NCI-H69 (cell line): ENCODE measurements around the gene BGN.

Source experiments
- DNase-seq: peaks from one replicate; lab custom pipeline; 2025; lab: John Stamatoyannopoulos, UW

Gene BGN

DNA sequence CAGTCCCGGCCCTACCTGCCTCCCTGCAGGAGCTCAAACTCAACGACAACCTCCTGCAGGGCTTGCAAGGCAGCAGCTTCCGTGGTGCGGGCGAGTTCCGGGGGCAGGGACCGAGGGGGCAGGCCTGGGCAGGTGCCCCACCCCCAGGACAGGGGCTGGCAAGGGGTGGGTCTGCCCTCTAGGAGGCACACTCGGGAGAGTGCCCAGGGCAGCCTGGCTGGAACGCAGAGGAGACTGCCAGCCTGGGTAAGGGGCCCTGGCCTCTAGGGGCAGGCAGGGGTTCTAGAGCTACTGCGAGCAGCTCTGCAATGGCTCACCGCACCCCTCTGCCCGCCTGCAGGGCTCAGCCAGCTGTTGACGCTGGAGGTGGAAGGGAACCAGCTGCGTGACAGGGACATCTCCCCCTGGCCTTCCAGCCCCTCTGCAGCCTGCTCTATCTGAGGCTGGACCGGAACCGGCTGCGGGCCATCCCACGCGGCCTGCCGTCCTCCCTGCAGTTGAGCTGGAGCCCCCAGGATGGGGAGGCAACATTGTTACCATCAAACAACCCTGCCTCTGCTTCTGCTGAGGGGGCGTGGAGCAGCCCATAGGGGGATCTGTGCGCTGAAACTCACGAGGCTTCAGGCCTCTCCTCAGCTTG lies 12.3 kb upstream of the BGN start:
- DNase-seq, result no peak

DNA sequence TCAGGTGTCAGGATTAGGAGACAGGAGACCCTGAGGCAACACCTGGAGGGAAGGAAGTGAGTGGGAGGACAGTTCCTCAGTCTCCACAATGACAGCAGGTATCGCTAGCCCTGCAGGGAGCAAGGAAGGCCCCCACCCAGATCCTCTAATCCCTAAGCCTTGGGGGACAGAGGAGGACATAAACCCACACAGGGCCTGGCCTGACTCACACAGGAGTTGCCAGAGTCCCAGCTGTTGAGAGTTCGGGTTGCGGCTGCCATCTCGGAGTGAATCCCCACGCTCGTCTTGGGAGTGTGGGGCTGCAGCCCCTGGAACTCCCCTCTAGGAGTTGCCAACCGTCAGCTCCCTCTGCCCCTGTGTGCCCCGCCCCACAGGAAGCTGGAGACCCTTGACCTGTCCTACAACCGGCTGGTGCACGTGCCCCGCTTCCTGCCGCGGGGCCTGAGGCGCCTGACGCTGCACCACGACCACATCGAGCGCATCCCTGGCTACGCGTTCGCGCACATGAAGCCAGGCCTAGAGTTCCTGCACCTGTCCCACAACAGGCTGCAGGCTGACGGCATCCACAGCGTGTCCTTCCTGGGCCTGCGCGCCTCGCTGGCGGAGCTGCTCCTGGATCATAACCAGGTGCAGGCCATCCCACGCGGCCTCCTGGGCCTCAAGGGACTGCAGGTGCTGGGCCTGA lies 9.2 kb upstream of the BGN start:
- no peak for DNase-seq

DNA sequence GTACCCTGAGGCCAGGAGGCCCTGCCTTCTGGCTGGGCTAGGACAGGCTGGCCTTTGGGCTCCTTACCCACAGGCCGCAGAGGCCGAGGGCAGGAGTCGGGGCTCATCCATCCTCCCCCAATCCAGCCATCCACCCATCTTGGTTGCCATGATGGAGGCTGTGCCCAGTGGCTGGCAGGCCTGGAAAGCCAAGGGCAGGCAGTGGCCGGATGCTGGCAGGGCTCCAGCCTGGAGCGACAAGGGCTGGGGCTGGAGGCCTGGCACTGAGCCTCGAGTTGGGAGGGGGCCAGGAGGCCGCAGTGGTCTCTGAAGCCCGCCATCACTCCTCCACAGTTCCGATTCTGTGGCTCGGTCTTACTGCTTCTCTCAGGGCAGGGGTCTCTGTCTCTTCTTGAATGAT lies 8.6 kb upstream of the BGN start:
- DNase-seq, result no peak

GRCh38 chrX:153487590-153488071 lies 7.1 kb upstream of the BGN start:
- no peak for DNase-seq

GRCh38 chrX:153488231-153488914 lies 6.4 kb upstream of the BGN start:
- DNase-seq, result no peak

DNA sequence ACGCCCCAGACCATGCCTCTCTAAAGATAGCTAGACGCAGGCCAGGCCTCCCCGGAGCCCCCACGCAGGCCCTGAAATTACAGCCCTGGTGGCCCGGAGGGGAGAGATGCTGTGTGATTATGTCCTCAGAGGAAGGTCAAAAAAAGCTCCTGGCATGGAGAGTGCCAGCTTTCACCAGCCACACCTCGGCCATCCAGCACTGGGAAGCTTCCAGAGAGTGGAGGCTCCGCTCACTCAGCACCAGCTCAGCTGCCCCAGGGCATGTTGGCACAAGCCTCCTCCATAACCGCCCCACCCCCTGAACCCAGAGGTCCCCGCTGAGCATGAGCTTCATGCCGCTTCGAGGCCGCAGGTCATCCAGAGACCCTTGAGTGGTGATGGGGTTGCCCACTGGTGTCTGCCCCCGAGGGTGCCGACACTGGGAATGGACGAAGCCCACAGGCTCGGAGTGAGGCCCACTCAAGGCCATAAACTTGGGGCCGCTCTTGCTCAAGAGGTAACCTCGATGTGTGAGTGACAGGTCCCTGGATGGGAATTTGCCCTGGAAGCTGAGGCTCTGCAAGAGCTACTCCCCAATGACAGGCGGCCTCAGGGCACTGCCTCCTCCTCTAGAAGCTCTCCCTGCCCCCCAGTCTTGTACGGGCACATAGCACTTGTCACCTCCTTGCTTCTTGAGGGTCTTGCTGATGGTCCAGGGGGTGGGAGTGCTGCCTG lies 4.4 kb upstream of the BGN start:
- no peak for DNase-seq

DNA sequence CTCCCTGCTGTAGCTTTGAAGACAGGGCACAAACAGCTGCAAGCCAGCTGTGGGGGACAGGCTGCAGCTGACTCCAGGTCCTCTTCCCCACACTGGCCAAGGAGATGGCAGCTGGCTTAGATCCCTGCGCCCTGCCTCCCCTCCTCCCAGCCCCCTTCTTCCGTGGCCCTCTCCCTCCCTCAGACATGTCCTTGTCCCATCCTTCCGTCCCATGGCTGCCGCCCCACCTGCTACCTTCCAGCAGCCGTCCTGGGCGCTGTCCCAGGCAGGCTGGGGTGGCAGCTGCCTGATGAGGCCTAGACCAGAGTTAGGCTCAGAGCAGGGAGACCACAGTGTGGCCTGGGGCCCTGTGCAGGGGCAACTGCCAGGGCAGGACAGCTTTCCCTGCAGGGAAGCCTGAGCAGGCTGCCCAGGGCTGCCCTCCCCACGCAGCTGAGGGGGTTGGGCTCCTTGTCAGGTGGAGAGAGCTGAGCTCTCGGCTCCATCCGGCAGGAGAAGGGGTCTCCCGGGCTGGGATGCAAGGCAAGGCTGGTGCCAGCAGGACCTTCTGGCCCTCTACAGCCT lies 3.3 kb upstream of the BGN start:
- peak; percentile 32 for DNase-seq

- peak; percentile 63 for DNase-seq
These were observed 2.9 kb upstream of the BGN start for GRCh38 chrX:153491918-153492317.

DNA sequence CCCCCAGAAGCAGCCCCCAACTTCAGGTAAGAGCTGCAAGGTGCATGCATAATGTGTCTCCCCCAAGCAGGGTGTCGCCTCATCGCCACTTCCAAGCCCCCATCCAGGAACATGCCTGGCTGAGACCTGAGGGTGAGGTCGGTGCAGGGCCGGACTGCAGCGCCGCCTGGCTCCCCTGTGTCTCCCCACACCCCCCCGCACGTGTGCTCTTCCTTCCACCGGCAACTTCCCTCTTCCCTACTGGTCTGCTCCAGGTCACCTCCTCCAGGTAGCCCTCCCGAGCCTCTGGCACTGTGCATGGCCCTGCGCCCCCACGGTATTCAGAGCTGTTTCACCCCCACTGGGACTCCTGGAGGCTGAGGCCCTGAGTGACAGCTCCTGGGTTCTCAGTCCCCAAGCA lies 2.2 kb upstream of the BGN start:
- no peak for DNase-seq

DNA sequence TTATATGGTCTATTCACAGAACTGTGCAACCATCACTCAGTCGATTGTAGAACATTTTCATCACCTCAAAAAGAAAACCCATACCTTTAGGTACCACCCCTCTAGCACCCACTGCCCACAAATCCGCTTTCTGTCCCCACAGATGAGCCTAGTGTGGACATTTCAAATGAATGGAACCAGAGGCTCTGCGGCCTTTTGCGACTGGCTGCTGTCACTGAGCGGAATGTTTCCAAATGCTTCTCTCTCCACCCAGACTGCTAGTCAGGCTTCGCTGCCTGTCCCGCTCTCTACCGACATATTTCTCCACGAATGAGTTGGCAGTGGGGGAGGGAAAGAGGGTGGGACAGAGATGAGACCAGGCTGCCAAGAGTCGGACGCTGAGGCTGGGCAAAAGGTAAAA lies 1.7 kb upstream of the BGN start:
- DNase-seq, result no peak

GRCh38 chrX:153494061-153494460 lies 719 bp upstream of the BGN start:
- DNase-seq, result no peak

GRCh38 chrX:153495362-153495751 lies 577 bp downstream of the BGN start:
- peak; percentile 72 for DNase-seq

DNA sequence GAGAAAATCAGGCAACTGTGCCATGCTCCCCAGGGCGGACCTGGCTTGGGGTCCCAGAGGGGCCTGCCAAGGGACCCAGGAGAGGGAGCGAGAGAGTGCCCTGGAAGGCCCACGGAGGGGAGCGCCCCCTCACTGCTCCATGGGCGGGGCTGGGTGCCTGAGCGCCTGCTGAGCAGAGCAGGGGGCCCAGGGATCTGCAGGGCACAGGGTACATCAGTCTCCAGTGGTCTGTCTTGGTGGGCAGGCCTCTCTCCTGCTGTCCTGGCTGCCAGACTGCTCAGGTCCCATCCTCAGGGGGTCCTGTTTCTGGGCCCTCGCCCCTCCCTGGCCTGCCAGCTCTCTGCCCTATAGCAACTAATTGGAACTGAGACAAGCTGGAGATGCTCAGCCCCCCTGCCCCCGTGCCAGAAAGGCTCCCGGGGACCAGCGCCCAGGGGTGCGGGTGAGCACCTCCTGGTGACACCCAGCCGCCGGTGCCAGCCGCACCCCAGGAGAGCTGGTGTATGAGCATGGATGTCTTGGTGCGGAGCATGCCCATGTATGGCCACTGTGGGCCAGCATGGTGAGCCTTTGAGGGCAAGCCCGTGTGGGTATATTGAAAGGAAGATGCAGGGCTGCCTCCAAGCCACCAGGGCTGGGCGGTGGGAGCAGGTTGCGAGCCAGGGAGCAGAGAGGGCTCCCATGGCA lies 1.3 kb downstream of the BGN start:
- DNase-seq, result no peak

GRCh38 chrX:153496590-153496959 lies 1.8 kb downstream of the BGN start:
- DNase-seq, result no peak

DNA sequence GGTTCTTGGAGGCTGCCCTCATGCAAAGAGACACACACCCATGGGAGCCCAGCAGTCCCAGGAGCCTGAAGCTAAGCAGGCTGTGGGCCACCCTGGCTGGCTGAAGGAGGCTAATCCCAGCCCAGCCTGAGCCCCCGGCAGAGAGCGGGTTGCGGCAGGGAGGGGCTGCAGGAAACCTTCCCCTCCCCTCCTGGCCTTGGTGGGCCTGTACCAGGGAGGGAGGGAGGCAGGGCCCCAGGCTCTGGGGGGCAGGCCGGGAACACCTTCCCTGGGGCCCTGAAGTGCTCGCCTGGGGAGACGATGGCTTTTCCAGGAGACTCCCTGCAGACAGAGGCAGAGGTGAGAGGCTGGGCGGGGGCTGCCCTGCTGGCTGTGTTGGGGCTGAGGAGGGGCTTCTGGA lies 3.7 kb downstream of the BGN start:
- no peak for DNase-seq

DNA sequence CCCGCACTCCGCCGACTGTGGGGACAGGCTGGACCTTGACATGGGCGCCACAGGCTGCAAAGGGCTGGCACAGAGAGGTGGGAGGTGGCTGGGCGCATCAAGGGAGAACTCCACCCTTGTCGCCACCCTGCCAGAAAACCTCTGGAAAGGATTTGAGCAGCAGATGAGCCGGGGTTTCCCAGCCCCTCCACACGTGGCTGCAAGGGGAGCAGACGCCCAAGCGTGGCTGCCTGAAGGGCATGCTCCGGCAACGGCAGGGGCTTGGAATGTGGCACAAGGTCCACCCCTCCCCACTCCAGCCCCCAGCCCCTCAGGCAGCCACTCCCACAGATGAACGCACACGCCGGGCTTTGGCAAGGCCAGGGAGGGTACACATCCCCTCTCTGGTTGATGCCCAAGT lies 4.6 kb downstream of the BGN start:
- DNase-seq, result no peak

DNA sequence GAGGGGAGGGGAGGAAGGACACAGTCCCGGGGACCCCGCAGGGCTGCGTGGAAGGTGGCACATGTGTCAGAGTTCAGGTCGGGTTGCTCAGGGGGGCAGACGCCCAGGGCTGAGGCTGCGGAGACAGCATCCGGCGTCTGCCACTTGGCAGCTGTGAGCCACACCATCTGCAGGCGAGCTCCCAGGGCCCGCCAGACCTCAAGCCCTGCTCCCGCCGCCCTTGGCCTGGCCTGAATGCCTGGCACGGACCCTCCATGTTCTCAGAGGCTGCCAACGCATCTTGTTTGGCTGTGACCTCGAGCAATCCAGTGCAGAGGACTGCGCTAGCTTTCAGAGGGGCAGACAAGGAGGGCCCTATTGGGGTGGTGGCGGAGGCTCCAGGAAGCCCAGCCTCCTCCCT lies 5.1 kb downstream of the BGN start:
- no peak for DNase-seq

DNA sequence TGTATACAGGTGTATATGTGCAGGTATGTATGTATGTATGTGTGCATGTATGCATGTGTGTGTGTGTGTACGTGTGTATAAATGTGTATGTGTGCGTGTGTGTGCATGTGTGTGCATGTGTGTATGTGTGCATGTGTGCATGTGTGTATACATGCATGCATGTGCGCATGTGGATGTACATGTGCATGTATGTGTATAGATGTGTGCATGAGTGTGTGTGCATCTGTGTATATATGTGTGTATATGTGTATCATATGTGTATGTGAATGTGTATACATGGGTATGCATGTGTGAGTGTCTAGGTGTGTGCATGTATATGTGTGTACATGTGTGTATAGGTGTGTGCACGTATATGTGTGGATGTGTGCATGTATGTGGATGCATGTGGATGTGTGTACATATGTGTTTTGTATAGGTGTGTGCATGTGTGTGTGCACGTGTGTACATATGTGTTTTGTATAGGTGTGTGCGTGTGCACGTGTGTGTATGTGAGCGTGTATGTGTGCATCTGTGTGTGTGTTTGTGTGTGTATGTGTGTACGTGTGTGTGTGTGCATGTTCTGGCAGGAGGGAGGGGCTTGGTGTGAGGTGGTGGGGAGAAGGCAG lies 6.0 kb downstream of the BGN start:
- DNase-seq, result no peak

DNA sequence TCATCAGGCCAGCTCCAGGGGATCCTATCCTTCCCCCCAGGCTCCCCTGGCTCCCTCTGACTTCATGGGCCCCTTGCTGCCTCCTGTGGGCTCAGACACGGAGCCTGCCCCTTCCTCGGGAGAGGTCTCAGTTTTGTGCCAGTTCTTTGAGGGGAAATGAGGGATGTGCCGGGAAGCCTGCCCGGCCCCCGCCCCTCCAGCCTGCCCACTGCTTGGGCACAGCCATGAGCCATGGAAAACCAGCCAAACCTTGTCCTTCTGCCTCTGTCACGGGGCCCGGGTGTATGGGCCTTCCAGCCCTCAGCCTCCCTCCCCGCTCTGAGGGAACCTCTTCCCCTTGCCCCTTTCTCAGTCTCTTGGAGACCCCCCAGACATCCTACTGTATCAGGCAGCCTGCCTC lies 6.8 kb downstream of the BGN start:
- DNase-seq, result no peak

GRCh38 chrX:153502131-153502530 lies 7.4 kb downstream of the BGN start:
- no peak for DNase-seq

- no peak for DNase-seq
These were observed 8.0 kb downstream of the BGN start for GRCh38 chrX:153502796-153503195.
